ENCODE measurements around the gene SLC35C1.
"Not testable (repeated sequence)": the region's sequence is repeated elsewhere in the genome, so short reads cannot be mapped to it uniquely, and the experiment has no call there.

The SLC35C1 gene

DNA sequence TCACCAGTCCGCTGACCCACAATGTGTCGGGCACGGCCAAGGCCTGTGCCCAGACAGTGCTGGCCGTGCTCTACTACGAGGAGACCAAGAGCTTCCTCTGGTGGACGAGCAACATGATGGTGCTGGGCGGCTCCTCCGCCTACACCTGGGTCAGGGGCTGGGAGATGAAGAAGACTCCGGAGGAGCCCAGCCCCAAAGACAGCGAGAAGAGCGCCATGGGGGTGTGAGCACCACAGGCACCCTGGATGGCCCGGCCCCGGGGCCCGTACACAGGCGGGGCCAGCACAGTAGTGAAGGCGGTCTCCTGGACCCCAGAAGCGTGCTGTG is 6.1 kb downstream of the SLC35C1 start:
- DNase-seq: no peak

DNA sequence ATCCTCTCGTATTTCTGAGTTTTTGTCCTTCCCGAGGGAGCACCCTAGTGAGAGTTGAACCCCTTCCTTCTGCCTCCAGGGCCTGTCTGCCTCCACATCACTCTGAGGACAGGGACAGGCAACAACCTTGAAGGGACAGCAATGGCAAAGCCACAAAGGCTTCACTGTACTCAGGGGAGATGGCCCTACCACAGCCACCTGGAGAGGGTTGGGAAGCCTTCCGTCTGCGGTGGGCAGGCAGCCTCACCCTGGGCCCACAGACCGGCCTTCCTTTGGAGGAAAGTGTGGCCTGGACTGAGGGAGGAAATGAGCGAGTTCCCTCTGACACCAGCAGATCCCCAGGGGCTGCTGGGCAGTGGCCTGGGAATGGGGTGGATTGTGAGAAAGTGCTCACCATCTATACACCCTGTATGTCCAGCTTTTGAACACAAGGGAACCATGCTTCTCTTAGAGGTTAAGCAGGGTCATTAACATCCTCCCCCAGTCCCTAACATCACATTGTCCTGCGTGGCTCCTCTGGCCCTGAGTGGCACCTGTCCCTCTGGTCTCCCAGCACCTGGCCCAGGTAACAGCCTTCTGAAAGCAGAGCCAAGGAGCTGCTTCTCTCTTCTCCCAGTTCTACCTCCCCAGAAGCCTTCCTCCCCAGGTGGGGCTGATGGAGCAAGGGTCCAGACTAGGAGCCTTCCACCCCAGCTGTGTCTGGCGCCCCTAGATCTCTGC is 6.8 kb downstream of the SLC35C1 start:
- DNase-seq: no peak

DNA sequence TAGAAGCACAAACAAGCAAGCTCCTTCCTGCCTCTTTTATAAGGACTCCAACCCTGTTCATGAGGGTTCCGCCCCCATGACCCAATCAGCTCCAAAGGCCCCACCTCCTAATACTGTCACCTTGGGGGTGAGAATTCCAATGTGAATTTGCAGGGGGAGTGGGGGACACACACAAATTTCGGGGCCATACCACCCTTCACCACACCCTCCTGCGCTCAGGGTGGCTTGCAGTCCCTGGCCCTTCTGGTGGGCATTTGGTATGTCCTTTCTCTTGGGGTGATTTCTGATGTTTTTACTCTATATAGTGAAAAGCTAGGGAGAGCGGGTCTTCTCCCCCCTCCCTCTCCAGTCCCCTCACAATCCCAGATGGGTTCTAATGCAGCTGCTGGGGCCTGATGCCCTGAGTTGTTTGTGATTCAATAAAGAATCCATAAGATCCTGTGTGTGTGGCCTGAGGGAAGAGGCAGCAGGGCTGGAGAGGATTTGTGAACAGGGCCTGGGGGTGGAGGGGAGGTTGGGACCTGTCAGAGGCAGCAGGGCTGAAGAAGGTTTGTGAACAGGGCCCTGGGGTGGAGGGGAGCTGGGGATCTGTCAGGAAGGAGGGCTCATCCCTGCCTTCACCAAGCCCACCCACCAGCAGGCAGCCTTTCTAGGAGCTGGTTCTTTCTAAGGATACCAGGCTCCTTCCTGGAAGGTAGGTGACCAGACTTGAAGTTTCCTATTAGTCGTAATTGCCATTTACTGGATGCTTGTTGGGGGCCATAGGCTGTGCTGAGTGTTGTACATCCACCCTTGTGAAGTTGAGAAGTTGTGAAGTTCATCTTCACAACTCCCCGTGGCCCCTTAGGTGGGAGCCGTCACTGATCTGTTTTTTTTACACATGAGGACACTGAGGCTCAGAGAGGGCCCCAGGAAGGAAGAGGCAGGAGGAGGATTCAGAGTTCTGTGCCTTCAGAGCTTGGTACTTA is 7.9 kb downstream of the SLC35C1 start:
- no peak for DNase-seq

DNA sequence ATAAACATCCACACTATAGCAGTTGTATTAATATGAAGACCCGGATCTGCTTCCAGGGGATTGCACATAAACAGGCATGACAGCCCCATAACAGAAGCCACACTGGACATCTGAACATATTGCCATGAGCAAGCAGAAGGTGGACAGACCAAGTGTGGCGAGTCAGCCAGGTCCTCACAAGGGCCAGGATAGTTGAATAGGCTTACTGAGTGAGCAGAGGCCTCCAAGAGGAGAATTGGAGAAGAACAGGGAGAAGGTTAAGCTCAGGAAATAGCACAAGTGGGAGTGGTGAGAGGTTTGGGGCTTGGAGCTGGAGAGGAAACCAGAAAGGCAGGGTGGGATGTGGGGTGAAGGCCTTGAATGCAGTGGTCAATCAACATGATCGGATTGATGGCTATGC is 10.8 kb downstream of the SLC35C1 start:
- peak; percentile 4 for DNase-seq

DNA sequence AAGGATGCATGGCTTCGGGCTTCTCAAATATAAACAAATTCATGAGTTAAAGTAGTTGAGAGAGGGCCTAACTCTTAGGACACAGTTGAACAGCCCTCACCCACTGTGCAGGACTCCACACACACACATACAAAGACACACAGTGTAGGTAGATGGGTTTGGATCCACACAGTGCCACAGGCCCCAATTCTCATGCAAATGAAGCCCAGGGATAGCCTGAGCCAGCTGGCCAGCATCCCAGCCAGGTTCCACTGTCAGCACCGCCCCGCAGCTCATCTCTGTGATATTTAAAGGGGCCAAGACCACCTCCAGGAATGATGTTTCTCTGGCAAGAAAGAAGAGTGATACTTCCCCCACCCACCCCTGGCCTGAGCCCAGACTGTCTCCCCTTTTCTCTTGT is 11.7 kb downstream of the SLC35C1 start:
- DNase-seq: no peak

DNA sequence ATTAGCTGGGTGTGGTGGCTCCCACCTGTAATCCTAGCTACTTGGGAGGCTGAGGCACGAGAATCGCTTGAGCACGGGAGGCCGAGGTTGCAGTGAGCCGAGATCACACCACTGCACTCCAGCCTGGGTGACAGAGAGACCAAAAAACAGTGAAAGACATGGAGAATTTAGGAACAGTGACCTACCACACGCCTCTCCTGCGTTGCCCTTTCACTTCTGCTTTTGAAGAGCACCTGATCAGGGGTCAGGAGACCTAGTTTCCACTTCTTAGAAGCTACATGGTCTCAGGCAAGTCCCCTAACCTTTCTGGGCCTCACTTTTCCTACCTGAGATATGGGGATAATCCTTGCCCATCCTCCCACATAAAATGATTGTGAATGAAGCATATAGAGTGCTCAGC is 12.2 kb downstream of the SLC35C1 start:
- no peak for DNase-seq

DNA sequence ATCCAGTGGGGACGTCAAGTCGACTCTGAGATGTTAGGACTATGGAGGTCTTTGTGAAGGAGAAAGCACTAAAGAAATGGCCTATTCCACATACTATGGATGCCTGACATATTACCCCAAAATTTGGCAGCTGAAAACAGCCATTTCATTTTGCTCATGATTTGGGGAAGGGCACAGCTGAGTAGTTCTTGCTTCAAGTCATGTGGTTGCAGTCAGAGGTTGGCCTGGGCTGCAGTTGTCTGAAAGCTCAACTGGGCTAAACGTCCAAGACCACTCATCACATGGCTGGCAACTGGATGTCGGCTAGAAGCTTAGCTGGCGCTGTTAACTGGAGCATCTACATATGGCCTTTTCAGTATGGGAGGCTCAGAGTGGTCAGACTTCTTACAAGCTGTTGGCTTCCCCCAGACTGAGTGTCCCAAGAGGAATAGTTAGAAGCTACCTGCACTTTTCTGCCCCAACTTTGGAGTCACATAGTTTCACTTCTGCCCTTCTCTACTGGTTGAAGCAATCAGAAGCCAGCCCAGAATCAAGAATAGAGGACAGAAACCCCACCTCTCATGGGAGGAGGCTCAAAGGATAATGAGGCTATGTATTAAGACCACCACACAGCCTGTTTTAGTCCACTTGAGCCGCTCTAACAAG is 14.1 kb downstream of the SLC35C1 start:
- DNase-seq: no peak

DNA sequence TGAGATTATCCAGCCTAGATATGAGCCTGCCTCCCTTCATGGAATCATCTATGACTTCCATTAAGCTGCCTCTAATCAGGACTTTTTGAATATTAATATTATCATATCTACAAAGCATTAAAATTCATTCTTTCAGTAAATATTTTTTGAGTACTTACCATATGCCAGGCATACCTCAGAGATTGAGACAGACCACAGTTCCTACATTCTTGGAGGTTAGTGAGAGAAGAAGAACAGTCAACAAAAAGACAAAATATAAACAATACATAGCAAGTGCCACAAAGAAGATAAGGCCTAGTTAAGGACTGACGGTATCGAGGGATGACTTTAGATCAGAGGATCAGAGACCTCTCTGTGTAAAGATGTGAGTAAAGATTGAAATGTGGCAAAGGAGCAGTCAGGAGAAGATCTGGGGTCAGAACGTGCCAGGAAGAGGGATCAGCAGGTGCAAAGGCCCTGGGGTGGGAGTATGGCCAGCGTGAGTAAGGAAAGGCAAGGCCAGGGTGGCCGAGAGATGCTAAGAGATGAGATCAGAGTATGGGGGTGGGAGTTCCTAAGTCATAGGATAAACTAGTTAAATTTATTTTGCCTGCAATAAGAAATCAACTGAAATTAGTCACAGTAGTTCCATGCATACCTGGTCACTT is 15.4 kb downstream of the SLC35C1 start:
- no peak for DNase-seq

DNA sequence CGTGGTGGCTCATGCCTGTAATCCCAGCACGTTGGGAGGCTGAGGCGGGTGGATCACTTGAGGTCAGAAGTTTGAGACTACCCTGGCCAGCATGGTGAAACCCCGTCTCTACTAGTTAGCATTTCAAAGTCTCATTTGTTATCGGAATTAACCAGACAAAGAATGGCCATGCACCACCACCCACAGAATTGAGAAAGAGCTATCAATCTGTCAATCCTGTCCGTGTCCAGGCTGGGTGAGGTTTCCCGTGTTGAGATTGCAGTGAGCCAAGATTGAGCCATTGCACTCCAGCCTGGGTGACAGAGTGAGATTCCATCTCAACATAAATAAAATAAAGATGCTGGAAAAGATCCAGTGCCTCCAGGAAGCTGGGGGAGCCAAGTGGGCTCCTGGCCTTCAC is 21.5 kb downstream of the SLC35C1 start:
- not testable (repeated sequence) for DNase-seq

DNA sequence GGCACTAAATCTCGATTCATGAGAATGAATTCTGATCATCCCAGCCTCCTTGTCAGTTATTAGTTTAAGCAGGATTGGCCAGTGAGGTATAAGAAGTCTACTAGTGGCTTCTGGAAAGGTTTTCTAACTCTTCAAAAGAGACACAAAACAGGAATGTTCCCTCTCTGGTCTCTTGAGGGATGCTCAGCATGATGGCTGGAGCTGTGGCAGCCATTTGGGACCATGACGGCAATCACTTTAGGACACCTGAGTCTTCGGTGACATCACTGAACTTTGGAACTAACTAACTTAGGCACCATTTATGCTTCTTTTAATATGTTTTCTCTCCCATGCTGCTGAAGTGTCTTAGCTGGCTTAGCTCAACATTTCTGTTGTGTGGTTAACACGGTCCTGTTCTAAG is 22.2 kb downstream of the SLC35C1 start:
- no peak for DNase-seq

DNA sequence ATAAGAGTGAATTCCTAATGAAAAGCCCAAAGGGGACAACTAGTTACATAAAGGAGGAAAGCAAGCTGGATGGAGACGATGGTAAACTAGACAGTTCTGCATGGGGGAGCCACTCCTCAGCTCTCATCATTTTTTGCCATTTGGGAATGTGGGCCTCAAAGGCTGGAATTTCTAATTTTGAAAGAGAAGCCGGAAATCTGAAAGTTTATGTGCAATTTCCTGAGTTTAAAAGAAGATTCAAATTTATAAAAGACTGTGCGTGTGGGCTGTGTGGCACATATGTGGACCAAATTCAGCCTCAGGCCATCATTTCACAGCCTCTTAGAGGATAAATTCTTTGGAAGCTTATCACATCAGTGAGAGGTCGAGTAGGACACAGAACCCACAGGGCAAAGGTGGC is 24.0 kb downstream of the SLC35C1 start:
- DNase-seq: no peak

DNA sequence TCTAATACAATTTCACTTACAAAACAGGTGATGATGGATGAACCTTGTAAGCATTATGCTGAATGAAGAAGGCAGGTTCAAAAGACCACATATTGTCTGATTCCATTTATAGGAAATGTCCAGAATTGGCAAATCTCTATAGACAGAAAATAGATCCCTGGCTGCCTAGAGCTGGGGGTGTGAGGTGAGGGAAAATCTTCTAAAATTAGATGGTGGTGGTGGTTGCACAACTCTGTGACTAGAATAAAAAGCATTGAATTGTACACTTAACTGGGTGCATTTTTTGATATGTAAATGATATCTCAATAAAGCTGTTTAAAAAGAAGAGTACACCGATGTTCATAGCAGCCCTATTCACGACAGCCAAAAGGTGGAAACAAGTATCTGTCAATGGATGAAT is 25.6 kb downstream of the SLC35C1 start:
- no peak for DNase-seq

DNA sequence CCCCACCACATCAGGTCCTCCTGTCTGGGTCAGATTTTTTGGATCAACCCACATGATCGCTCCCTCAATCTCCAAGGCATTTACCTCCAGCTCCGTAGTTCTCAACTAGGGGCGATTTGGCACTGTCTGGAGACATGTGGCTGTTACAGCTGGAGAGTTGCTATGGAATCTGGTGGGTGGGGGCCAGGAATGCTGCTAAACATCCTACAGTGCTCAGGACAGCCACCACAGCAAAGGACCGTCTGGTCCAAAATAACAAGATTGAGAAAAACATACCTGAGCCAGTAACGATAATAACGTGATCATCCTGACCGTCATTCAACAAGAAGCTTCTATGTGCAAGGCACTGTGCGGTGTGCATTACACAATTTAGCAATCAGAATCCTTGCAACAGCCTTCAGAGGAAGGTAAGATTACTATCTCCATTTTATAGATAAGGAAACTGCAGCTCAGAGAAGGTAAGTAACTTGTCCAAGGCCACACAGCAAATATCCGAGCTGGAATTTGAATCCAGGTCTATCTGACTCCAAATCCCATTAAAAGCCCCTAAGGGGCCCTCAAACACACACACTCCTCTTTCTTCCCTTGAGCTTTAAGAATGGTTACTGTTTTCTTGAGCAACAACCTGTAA is 28.0 kb downstream of the SLC35C1 start:
- DNase-seq: no peak

DNA sequence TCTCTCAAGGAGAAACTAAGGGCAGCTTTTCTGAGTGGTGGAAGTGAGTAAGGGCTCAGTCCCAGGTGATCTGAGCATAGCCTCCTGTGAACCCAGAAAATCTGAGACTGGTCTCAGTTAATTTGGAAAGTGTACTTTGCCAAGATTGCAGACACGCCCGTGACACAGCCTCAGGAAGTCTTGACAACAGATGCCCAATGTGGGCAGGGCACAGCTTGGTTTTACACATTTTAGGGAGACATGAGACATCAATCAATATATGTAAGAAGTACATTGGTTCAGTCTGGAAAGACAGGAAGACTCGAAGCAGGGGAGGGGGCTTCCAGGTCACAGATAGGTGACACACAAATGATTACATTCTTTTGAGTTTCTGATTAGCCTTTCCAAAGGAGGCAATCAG is 28.8 kb downstream of the SLC35C1 start:
- no peak for DNase-seq

DNA sequence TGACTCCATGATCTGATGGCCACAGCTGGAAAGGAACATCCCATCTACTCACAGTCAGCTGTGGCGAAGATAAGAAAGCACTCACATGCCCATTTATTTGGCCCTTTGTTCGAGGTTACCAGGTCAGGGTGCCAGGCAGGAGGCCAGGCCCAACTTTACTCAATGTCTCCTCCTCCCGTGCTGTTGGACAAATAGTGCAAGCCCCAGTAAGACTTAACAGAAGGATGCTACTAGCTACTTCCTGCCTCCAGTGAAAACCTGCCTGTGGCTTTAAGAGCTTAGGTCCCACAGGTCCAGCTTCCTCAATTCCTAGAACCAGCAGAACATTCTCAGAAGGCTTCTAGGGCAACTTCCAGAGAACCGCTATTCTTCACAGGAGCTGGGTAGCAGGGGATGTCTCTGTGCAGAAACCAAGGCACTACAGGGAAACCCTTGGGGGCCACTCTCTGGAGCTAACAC is 29.4 kb downstream of the SLC35C1 start:
- DNase-seq: no peak

DNA sequence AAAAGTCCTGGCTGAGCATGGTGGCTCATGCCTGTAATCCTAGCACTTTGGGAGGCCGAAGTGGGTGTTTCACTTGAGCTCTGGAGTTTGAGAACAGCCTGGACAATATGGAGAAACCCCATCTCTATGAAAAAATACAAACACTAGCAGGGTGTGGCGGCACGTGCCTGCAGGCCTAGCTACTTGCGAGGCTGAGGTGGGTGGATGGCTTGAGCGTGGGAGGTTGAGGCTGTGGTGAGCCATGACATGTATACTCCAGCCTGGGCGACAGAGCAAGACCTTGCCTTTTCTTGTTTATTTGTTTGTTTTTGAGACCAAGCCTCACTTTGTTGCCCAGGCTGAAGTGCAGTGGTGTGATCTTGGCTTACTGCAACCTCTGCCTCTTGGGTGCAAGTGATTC is 34.3 kb downstream of the SLC35C1 start:
- DNase-seq: no peak

DNA sequence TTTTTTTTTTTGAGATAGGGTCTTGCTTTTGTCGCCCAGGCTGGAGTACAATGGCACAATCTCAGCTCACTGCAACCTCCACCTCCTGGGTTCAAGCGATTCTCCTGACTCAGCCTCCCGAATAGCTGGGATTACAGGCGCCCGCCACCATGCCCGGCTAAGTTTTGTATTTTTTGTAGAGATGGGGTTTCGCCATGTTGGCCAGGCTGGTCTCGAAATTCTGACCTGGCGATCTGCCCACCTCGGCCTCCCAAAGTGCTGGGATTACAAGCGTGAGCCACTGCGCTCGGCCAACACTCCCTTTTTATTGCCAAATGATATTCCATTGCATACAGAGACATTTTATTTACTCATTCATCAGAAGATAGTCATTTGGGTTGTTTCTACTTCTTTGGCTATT is 35.3 kb downstream of the SLC35C1 start:
- DNase-seq: not testable (repeated sequence)

DNA sequence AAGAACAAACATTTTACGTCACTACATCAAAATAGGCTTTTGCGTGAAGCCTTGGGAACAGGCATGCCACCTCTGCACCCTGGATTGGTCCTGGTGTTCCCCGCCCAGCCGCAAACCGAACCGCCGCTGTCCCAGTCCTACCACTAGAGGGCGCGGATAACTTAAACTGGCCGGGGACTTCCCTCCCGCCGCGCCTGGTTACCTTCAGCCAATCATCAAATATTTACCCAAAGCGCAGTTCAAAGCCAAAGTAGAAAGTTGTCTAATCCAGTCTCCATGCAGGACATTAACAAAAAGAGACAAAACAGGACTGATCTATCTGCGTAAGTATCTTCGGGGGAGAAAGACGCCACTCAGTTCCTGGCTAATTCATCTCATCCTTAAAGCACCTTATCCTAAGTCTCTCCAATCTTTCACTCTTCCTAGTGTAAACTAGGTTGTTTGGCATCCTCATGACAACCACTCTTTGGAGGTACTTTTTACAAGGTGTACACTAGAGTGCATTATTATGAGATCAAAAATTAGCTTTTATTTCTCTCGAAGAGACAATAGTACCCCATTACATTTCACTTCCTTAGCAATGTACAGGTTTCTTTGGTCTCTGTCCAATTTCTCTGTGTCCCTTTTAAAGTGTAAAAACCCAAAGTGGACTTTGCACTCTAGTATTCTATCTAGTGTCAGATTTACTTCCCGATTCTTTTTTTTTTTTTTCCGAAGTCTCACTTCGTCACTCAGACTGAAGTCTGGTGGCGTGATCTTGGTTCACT is 38.4 kb downstream of the SLC35C1 start:
- DNase-seq: peak; percentile 85

DNA sequence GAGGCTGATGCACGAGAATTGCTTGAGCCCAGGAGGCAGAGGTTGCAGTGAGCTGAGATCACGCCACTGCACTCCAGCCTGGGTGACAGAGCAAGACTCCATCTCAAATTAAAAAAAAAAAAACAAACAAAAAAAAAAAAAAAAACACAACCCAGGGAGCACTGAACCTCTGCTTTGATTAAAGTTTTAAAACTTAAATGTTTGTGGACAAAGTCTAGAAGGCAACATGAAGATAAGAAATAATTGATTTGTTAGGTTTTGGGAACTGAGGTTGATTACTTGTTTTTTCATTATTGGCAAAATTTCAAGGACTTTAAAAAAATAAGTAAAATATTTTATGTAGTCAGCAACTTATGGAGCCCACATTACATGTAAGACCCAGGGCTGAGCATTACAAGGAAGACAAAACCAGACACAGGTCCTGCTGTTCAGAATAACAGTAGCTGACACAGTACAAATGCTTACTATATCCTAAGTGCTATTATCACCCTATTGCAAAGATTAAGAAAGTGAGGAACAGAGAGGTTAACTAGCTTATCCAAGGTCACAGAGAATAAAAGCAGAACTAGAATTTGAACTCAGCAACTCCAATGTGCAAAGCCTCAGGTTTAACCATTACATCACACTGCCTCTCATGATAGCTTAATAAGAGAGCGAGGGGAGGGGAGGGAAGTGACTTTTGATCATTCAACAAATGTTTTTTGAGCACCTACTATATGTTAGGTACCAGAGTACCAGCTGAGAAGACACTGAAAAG is 40.1 kb downstream of the SLC35C1 start:
- no peak for DNase-seq

DNA sequence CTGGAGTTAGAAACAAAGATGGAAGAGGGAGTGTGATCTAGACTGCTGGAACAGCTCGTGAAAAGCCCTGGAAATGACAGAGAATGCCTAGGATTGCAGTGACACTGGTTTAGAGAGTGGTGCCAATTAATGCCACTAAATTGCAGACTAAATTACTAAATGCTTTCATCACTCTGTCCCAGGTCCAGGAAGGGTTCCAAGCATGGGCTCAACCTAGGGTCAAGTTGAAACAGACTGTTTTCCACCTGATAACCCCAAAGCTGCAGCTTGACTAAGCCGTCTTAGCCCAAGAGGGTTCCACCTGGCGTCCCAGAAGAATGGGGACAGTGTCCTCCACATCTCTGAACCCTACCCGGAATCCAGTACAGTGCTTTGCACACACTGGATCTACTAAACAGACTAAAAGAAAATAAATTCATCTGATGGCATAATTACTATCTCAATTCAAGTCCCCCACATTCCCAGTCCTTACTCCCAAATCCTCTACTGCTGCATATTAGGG is 41.3 kb downstream of the SLC35C1 start:
- no peak for DNase-seq

Data from fibroblast of skin of scalp (primary cell).